HCEC 1CT (cell line): ENCODE data around the gene SYNM.

ENCODE experiments used
- DNase-seq: peaks from one replicate; pipeline ENCODE4 v3.0.0-alpha.2; 2017

Gene SYNM

DNA sequence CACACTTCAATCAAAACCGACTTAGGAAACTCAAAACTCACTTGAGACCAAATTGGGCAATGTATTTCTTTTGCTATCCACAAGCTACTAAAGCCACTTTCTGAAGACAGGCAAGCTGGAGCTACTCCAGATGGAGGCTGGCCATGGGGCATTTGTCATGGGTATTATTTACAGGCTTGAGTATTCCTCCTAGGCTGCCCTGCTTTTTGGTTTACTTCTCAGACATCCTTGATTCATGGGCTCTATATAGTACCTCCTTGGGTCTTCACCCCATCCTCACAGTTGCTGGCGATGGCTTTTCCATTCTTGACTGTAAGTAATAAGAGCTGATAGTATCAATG, 18.6 kb upstream of the SYNM start:
- DNase-seq: no peak

DNA sequence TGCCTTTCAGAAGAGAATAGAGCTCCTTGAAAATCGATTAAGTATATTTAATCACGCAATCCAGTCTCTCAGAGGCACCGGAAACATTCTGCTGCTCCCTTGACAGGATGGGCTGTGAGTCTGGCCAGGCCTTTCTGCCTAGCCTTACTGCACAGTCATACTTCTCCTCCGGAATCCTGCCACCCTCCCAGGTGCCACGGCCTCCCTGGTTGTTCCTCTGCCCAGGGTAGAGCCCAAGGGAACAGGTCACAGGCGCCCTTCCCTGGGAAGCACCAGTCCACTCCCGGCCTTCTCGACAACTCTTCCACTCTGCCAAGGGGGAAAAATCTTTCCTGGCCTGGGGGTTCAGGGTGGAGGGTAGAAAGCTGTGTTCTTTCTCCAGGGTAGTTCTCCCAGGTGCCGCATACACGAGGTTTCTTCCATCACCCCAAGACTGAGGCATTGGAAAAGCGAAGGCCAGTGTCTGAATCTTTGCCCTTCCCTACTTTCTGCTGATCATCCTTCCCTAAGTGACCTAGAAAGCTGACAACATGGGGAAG, 17.4 kb upstream of the SYNM start:
- DNase-seq: no peak

DNA sequence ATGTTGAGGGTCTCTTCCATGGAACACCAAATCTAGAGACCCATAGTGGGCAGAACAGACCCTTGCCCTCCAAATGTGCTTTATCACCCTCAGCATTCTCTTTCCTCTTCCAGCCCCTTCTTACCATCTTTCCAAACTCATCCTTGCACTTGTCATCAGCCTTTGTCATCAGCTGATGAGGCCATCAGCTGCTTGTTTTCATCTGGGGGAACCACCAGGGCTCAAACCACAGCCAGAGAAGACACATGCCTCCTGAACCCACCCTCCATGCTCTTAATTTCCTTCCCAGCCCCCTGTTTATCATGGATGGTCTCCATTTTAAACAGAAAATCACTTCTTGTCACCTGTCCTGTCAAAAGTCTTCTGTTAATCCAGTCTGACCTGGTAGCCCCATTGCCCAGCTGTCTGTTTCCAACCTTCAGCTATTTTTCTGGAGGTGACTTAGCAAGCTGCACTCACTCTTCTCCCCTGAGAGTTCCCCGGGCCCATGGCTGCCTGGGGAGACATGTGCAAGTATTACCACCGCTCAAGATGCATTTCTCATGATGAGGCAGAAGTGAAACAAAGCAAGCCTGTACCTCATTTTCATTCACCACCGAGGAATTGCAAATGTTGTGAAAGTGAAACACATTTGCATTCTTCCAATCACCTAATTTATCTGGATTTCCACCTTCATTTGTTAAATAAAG, 14.7 kb upstream of the SYNM start:
- no peak for DNase-seq

DNA sequence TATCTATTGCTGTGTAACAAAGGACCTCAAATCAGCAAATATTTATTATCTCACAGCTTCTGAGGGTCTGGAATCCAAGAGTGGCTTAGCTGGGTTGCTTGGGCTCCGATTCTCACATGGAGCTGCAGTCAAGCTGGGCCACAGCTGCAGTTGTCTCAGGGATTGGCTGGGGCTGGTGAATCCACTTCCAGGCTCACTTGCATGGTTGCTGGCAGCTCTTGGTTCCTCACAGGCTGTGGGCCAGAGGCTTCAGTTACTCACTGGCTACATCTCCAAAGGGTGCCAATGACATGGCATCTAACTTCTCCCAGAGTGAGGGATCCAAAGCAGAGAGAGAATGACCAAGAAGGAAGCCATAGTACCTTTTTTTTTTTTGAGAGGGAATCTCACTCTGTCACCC, 13.9 kb upstream of the SYNM start:
- no peak for DNase-seq

DNA sequence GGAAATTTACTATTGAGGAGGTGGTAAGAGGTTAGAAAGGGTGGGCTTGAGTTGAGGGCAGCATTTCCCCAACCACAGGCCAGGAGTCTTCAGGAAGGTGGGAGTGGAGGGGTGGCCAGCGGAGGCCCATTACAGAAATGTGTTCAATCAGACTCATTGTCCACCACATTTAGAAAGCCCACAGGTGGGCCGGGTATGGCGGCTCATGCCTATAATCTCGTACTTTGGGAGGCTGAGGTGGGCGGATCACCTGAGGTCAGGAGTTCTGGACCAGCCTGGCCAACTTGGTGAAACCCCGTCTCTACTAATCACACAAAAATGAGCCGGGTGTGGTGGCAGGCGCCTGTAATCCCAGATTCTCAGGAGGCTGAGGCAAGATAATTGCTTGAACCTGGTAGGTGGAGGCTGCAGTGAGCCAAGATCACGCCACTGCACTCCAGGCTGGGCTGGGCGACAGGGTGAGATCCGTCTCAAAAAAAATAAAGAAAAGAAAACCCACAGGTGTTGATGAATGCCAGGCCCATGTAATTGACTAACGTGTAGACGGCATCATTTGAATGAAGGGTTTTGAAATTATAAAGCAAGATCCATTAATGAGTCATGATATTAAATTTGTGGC, 12.2 kb upstream of the SYNM start:
- no peak for DNase-seq

DNA sequence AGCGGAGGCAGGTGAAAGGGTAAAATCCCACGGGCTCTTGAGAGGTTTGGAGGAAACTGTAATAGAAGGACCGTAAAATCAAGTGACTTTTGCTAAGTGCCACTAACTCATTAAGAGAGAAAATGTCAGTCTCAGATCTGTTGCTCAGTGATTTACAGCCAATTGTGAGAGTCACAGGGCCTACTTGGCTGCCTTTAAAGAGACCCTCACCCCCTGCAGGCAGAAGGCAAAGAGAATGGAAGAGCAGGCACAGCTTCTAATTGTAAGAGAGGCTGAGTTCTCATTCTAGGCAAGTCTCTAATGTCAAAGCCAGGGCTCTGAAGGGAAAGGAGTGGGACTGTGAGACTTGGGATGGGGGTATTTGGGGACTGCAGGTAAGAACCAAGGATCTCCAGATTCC, 9.3 kb upstream of the SYNM start:
- no peak for DNase-seq

DNA sequence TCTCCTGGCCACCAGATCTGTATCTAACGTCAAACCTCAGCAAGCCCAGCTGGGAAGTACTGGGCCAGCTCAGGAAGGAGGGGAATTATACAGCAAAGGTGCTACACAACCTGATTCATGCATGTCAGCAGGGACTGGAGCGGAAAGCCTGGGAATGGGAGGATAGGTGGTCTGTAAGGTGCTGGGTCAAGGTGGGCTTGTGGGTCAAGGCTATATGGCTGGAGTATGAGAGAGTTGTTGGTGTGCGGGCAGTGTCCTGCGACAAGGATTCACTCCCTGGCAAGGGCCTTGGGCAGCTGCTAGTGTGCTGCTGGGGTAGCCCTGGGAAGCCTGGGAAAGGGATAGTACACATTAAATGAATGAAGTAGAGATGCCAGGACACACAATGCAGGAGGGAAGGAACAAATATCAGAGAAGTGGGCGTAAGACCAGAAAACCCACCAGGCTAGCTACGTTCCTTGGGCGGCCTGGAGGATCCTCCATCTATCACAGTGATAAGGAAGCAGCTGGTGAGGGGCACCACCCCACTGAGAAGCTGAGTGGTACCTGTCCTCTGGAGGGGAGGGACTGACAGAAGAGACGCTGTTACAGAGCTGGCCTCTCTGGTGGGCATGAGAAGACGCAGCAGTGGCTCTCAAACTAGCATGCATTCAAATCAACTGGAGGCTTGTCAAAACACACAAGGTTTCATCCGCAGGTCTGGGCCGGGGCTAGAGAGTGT, 8.5 kb upstream of the SYNM start:
- no peak for DNase-seq

DNA sequence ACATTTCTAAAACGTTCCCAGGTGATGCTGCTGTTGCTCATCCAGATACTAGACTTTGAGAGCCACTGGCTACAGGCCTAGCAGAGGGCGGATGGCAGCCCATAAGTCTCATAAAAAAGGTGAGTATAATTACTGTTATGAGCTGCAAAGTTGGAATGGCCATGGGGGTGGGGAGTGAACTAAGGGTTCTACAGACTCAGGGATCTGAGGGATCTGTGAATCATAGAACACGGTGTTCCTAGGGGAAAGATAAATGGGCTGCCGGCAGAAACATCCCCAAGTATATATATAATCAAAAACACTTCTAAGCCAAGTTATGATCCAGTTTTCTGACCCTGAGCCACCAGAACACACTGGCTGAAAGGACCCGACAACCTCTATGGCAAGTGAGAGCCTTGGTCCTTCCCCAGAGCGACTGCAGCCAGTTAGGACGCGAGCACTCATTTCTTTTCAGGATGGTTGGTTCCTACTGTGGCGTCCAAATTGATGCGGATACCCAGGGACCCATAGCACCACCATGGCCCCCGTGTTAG, 7.9 kb upstream of the SYNM start:
- DNase-seq: no peak

DNA sequence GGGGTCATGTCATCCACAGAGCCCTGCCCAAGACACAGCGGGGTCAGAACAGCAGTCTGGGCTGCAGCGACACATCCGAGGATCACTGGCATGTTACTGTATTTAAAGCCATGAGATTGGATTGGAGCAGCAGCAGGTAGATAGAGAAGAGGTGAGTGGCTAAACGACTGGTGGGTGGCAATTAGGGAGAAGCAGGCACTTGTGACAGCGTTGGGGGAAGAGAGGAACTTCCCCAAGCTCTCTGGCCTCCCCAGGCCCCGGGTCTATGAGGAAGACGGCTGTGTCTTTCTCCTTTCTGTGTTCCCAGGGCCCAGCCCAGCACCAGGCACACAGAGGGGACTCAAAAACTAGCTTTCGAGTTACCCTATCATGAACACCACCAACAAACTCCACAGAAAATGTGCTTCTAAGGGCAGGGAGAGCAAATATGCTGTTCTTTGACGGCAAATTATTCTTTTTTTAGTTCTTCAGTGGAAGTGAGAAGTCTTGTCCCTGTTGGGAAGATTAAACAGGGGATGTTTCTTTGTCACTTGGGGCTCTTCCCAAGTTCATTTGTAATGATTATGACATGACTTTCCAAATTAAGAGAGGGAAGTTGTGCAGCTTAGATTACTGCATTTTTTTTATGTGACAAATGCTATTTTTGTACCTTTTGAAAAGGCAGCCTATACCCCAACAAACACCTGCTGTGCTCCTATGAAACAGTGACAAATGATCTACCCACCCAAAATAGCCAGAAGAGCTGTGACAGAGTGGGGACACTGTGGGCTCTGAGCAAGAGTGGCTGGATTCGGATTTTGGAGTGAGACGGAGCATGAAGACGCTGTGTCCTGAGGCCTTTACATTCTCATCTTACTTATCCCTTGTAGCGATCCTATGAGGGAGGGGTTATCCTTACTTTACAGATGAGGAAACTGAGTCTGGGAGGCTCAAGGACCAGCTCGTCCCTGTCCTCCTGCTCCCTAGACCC, 7.2 kb upstream of the SYNM start:
- DNase-seq: no peak

DNA sequence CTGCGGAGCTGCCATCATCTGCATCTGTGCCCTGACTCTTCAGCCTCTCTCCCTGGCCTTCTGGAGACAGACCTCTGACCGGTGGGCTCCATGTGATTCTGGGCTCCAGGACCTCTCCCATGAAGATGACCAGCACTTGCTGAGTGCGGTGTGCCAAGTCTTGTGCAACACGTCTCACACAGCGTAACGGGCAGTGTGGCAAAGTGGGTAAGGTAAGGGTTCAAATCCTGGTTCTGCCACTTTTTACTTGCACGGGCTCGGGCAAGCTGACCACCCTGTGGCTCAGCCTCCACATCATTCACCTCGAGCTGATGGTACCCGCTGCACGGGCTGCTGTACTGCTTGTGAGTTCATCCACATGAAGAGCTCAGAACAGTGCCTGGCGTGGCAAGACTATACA, 6.5 kb upstream of the SYNM start:
- DNase-seq: no peak

DNA sequence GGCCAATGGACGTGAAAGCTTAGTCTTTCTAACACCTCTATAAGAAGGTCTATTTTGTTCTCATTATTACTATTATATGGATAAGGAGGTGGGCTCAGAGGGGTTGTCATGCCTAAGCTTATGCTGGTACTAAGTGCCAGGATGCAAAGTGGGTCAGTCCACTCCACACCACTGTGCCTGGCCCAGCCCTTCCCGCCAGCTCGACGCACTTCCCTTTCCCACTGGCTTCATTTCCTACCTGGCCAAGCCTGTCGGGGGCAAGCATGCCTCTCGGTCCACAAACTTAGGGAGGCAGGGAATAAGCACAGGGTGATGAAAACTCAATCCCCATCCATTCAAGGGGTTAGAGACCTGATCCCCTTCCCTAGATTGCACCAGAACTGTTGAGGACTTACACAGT, 5.9 kb upstream of the SYNM start:
- no peak for DNase-seq

DNA sequence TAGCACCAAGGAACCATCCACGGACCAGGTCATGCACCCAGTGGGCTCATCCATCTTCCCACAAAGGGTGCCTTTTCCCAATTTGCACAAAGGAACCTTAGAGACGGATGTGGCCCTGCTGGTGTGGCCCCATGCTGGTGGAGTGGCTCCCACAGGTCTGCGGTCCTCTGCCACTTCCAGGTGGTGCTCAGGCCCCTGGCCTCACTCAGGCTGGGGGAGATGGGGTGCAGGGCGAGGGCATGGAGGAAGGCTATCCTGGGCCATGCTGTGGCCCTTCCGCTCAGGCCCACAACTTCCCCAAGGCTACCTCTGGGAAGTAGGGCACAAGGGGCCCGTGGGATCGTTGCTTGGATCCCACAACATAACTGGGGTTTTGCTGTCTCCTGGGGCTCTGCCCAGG, 5.2 kb upstream of the SYNM start:
- no peak for DNase-seq

DNA sequence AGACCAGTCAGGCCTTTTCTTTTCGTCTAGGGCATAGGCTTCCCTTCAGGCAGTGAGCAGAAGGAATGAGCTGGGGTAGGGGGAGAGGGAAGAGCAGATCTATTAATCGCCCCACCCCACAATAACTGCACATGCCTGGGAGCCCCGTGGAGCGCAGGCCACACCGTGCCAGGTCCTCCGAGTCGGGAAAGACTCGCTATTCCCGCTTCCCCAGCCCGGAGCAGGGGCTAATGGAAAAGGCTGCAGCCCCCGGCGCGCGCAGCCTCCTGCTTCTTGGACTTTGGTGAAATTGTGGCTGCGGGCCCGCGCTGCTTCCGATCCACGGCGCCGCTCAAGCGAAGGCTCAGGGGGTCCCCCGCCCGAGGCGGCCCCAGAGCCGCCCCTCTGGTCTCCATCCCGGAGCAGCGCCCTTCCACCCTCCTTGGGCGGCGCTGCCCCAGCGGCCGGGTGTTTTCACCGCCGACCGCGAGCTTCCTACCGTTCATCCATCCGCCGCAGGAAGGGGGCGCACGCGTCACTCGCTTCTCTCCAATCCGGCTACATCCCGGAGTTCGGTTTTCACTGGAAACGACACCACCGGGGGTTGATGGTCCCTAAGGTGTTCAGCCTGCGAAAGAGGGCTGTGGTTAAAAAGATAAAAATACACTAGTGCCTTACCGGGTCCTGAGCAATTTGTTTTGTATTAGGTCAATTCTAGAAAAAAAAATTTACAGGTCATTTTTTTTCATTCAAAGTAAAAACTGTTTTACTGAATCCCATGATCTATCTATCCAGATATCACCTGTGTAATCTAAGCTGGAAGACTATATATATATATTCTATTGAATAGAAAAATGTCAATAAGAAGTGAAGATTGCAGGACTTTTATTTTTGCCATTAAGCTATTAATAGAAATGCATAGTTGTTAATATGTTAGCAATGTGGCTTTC, 4.4 kb upstream of the SYNM start:
- peak; percentile 74 for DNase-seq

DNA sequence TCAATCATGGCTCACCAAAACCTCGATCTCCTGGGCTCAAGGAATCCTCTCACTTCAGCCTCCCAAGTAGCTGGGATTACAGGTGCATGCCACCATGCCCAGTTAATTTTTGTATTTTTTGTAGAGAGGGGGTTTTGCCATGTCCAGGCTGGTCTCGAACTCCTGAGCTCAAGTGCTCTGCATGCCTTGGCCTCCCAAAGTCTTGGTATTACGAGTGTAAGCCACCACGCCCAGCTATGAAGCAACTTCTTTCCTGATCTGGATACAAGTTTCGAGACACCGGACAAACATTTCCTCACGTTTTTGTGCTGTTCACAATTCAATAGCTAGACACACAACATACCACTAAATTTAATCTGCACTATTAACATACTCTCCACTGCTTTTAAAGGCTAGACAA, 3.4 kb upstream of the SYNM start:
- no peak for DNase-seq

DNA sequence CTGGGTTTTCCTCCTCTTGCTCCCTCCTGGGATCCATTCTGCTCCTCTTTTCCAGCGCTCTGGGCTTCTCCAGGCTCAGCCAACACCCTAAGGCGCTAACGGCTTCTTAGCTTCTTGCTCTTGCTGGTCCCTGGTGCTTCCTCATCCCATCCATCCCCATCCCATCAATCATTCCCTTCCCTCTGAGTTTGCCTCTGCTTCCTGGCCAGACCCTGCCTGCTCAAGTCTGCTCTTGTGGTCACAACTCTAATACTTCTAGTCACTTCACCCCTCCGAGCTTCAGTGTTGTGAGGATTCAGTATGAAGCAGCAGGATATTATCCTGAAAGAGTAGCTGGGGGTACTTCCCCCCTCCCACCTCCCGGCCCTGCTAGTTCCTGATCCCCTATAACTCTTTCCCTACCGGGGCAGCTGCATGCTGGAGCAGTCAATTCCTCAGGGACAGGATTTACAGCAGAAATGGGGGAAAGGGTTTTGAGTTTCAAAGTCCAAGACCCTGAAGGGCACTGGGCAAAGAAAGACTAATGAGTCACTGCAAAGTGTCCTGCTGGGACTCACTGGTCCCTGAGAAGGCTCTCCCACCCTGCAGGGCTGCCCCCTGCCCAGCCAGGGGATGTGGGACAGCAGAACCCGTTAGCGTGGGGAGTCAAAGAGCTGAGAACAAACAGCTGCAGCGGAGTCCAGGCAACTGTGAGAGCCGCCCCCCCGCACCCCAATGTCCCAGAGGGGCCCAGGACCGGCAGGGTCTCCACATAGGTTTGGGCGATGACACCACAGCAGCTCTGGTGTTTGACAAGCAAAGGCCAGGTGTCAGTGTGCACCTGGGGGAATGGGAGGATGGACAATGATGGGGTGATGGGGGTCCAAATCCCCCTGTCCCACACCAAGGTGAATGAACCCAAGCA, 2.3 kb upstream of the SYNM start:
- DNase-seq: no peak

DNA sequence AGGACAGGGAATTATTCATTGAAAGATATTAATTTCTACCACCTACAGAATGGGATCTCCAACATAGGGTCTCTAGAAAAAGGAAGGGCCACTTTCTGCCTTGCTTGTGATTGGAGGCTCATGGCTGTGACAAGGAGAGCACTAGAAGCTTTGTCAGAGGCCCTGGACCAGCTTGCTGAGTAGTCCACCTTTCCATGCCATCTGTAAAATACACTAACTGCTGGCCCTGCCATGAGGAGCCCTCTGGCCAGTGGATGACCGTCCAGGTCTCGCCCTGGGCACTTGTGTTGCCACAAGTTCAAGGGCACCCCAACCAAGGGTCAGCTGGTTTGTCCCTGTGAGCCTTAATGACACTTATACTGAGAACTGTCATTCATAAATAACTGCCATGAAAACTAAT, 1.6 kb upstream of the SYNM start:
- DNase-seq: no peak

DNA sequence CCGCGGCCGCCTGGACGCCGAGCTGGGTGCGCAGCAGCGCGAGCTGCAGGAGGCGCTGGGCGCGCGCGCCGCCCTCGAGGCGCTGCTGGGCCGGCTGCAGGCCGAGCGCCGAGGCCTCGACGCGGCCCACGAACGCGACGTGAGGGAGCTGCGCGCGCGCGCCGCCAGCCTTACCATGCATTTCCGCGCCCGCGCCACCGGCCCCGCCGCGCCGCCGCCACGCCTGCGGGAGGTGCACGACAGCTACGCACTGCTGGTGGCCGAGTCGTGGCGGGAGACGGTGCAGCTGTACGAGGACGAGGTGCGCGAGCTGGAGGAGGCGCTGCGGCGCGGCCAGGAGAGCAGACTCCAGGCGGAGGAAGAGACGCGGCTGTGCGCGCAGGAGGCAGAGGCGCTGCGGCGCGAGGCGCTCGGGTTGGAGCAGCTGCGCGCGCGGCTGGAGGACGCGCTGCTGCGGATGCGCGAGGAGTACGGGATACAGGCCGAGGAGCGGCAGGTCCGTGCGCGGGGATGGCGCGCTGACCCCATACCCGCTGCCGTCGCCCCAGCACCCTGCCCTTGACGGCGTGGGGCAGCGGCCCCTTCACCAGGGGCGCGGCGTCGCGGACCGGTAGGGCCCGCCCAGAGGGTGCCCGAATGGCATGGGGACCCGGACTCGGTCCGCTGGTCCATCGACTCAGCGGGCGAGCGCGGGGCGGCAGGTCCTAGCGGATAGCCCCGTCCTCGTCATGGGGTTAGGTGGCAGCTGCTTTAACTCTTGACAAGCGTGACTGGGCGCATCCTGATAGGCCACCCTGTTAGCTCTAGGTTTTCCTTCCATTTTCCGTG, 848 bp downstream of the SYNM start:
- no peak for DNase-seq

DNA sequence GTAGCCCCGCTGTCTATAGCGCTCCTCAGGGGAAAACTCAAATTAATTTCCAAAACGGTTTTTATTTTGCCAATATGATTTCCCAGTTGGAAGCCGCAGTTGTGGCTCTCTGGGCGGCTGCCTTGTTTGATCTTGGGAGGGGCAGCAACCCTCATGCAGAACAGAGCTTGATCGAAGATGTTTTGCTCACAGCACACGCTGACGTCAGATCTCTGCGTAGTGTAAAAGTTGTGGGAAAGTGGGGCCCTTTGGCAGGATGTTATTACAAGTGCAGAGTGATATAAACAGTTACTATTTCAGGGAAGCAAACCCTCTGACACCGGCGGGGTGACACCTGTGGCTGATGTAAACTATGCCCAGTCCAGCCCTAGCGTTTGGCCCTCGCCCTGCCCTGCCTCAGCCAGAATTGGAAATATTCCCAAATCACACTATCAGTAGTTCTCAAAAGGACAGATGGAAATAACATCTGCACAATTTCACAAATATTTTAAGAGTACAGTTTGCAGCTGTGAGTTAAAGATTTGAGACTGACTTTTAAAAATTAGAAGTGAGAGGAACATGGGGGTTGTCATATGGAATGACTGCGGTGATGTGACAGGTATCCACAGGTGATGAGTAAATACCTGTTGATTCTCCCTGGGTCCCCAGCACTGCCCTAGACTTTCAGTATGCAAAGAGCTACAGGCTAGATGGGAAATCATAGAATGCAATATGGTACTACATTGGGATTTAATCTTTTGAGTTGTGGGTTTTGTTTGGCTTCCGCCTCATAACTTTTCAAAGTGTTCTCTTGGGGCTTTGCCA, 1.7 kb downstream of the SYNM start:
- DNase-seq: peak; percentile 30

DNA sequence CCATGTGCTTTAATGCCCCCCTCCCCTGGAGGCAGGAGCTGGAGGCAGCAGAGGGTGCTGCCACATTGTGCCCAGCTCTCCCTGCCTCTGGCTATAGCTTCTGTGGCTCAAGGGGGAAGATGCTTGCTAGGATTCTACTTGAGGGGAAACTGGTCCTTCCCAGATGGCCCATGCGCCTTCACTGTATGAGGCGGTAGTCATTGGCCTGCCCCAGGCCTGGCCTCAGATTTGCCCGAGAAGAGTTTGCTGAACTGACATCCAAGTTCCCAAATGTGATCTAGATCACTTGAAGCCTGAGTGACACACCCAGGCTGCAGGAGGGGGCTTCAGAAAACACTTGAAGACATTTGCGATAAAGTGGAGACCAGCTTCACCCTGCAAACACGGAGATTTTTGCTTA, 4.1 kb downstream of the SYNM start:
- DNase-seq: no peak
